HG02973 (cell line): ENCODE measurements around the gene FGF3.

Source experiments
- ATAC-seq: cut with Tn5 transposase; IDR thresholded peaks from one replicate; pipeline ENCODE4 v1.9.1; 2021; ENCODE audit warnings: moderate library complexity; ENCODE audit not compliant: unreplicated experiment

Gene FGF3

DNA sequence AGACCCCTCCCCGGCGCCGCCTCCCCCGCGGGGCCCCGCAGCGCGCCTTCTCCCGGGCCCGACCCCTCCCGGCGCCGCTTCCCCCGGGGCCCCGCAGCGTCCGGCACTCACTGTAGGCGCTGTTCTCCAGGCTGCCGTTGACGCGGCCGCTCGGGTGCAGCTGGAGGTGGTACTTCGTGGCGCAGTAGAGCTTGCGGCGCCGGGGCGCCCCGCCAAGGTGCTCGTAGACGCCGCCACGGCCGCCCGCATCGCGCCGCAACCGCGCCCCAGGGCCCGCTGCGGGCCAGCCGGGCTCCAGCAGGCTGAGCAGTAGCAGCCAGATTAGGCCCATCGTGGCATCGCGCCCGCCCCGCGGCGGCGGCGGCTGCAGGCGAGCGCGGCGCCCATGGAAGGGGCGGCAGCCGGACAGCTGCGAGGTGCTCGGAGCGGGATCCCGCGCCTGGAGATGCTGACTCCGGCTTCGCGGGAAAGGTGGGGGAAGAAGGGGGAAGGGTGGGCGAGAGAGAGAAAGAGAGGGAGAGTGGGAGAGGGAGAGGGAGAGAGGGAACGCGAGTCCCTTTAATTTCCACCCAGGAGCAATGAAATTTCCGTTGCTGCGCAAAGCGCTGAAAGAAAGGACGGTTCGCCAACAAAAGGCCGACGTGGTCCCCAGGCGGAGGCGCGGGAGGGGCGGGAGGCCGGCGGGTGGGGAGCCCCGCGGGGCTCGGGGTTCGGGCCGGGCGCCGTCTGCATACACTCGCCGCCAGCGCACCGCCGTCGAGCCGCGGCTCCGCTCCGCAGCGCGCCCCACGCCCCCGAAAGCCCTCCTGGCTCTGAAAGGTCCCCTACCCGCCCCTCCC is at the start of gene FGF3:
TSS of gene FGF3 (minus strand) at position 814 of the 839 bp plus-strand sequence. CDS start at position 331, 483 bp downstream.
- no peak for ATAC-seq

DNA sequence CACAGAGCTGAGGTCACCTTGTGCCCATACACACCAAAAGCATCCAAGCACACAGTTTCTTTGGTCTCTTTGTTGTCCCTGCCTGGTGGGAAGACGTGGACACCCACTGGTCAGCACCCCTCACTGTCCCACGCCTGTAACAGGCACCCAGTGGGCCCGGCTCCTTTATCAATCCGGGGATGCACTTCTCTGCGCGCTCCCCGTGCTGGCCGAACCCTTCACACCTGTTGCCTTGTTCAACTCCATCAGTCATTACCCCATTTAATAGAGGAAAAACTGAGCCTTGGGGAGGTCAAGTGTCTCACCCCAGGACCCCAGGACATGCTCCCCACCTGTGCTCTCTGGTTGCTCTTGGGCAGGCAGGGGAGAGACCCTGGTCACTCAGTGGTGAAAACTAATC is 49.7 kb upstream of the FGF3 start:
- ATAC-seq, result no peak

GRCh38 chr11:69868006-69868810 is 49.0 kb upstream of the FGF3 start:
- no peak for ATAC-seq

GRCh38 chr11:69867076-69868005 is 48.1 kb upstream of the FGF3 start:
- ATAC-seq, result no peak

- ATAC-seq, result no peak
These were observed 47.4 kb upstream of the FGF3 start for GRCh38 chr11:69866648-69867047.

- ATAC-seq, result no peak
These were observed 46.5 kb upstream of the FGF3 start for GRCh38 chr11:69865707-69866106.

DNA sequence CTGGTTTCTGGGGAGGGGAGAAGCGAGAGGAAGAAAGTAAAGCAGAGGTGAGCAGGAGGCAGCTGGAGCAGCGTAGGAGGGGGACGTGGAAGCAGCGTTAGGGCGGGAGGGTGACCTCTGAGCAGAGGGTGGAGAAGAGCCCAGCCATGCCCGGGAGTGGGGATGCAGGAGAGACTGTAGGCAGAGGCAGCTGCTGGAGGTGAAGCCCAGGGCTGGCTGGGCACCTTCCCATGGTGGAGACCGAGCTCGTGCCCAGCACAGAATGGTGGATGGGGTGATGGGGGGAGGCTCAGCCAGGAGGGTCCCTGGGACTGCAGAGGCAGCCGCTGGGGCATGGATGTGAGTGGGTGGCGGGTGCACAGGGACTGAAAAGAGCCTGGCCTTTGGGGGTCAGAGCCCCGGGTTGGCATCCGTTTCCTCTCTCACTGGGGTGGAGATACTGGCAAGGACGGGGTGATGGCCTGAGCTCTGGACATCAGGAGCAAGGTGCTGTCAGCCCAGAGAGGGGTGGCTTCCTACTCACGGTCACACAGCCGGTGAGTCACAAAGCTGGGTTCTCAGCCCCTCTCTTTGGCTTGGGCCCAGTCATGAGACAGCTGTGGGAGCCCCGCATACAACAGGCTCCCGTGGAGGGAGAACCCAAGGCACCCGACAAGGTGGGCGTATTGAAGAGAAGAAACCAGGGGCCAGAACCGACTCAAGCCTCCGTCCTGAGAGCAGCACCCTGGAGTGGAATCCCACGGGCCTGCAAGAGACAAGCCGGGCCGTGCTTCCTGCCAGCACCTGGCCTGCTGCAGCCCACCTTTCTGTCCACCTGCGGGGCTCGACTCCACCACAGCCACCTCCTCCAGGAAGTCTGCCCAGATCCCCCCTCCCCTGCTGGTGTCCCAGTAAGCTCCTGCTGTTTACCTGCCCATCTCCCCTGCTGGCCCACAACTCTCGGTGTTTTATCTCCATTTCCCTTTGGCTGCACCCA is 45.8 kb upstream of the FGF3 start:
- no peak for ATAC-seq

DNA sequence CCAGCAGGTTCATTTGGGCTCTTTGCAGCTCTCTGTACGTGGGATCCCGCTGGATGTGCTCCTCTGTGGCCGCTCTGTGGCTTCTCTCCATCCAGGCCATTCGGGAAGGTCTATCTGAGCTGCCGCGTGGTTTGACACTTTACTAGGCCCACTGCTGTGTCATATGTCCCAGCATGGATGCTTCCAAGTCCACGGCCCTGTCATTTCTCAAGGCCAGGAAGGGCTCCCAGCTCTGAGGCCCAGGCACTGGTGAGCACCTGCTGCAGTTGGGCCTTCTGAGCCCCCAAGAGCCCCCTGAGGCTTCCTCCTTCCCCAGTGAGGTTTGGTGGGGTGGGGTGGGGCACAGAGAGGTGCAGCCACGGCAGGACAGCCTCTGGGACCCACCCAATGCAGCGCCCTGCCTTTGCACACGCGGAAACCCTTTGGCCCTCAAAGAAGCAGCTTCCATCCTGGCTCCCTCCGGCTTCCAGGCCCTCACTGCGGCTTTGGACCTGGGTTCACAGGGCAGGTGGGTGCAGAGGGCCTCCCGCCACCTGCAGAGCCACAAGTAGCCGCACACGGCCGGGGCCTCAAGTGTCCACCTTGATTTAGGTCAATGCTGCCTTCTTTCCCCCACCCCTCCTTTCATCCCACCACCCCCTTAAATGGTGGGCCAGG is 44.5 kb upstream of the FGF3 start:
- no peak for ATAC-seq

- no peak for ATAC-seq
These were observed 43.8 kb upstream of the FGF3 start for GRCh38 chr11:69862797-69863543.

- no peak for ATAC-seq
These were observed 43.1 kb upstream of the FGF3 start for GRCh38 chr11:69862331-69862771.

GRCh38 chr11:69861901-69862300 is 42.7 kb upstream of the FGF3 start:
- ATAC-seq, result no peak

DNA sequence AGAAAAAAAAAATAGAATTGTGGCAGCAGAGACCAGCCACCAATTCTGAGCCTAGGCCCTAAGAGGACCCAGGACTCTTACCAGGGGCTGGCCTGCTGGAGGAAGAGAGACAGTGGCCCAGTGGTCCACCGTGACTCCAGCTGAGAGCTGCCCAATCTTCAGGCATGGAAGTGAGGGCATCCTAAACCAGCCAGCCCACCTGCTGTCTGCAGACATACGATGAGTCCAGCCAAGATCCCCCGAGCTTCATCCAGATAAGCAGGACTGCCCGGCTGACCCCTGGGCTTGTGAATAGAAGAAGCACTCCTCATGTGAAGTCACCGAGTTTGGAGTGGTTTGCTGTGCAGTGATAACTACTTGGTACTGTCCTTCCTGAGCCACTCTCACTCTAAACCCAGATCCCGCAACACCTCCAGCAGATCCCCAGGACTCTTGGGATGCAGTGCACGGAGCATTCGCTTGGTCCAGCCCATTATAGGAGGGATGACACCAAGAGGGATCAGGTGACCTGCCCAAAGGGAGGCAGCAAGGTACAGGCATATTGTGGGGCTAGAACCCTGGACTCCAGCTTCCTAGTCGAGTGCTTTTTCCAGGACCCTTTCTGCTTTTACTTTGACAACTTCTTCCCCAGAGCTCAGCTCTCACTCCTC is 41.7 kb upstream of the FGF3 start:
- no peak for ATAC-seq

DNA sequence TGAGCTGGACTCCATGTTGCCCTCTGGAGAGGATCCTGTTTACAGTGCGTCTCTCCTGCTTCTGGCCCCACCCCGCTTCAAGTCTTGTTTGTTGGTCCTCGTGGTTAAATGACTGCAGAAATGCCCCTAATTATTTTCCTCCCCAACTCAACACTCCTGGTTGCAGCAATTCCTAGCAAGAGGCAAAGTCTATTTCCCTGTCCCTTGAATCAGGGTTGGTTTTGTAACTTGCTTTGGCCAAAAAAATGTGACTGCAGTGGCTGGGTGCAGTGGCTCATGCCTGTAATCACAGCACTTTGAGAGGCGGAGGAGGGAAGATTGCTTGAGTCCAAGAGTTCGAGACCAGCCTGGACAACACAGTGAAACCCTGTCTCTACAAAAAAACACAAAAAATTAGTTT is 41.0 kb upstream of the FGF3 start:
- no peak for ATAC-seq

GRCh38 chr11:69859275-69859934 is 40.2 kb upstream of the FGF3 start:
- no peak for ATAC-seq

GRCh38 chr11:69855421-69855820 is 36.2 kb upstream of the FGF3 start:
- no peak for ATAC-seq

DNA sequence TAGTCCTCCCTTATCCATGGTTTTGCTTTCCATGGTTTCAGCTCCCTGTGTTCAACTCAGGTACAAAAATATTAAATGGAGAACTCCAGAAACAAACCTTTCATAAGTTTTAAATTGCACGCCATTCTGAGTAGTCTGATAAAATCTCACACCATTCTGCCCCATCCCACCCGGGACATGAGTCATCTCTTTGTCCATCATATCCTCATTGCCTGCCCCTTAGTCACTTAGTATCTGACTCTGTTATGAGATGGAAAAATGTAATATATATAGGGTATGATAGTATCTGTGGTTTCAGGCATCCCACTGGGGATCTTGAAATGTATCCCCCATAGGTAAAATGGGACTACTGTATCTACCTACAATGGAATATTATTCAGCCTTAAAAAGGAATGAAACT is 35.5 kb upstream of the FGF3 start:
- no peak for ATAC-seq

DNA sequence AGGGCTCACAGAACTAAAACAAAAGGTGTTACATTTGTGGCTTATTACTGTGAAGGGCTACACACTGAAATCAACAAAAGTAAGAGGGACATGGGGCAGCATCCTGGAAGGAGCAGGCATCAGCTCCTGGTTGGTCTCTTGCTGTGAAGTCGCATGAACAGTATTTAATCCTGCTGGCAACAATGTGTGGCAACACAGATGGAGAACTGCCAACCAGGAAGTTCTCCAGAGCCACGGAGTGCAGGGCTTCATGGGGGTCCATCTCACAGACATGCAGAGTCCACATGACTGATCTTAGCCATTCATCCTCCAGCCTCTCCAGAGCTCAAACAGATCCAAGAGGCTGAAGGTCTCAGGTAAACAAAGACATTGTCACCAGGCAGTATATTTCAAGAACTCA is 32.8 kb upstream of the FGF3 start:
- no peak for ATAC-seq

DNA sequence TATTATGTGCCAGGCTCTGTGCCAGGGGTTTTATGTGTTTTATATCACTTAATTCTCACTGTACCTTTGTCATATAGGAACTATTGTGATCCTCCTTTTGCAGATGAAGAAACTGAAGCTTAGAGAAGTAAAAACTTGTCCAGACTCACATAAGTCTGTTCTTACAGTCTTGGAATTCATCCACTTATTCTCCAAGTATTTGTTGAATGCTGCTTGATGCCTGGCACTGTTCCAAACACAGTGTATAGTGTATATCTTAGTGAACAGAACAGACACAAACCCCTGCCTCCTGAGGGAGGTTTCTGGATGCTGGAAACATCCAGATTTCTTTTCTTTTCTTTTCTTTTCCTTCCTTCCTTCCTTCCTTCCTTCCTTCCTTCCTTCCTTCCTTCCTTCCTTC is 29.0 kb upstream of the FGF3 start:
- no peak for ATAC-seq
